Inferior parietal cortex (tissue), 1 donor: ENCODE measurements around the gene CMPK2.
"Not testable (repeated sequence)": the region's sequence is repeated elsewhere in the genome, so short reads cannot be mapped to it uniquely, and the experiment has no call there.

Experiments
- DNase-seq: peaks from one replicate; pipeline ENCODE4 v3.0.0-alpha.2; 2016; ENCODE audit errors: extremely low spot score

The CMPK2 gene

GRCh38 chr2:6881046-6881445 lies 15.3 kb upstream of the CMPK2 start:
- DNase-seq: no peak

- no peak for DNase-seq
These were observed 14.6 kb upstream of the CMPK2 start for GRCh38 chr2:6880200-6880733.

GRCh38 chr2:6879011-6879410 lies 13.3 kb upstream of the CMPK2 start:
- no peak for DNase-seq

GRCh38 chr2:6878549-6878948 lies 12.8 kb upstream of the CMPK2 start:
- DNase-seq: no peak

- peak; percentile 56 for DNase-seq
These were observed 11.9 kb upstream of the CMPK2 start, which contains the start of gene RSAD2 for GRCh38 chr2:6877402-6878304. RSAD2 (plus strand) TSS chr2:6877777; CDS start chr2:6877801, 24 bp downstream.

GRCh38 chr2:6876309-6876708 lies 10.6 kb upstream of the CMPK2 start:
- DNase-seq: no peak

GRCh38 chr2:6874032-6874431 lies 8.3 kb upstream of the CMPK2 start:
- no peak for DNase-seq

- DNase-seq: no peak
These were observed 6.7 kb upstream of the CMPK2 start for GRCh38 chr2:6872394-6872793.

GRCh38 chr2:6866982-6867381 lies 1.3 kb upstream of the CMPK2 start:
- no peak for DNase-seq

- peak; percentile 44 for DNase-seq
These were observed 566 bp upstream of the CMPK2 start for GRCh38 chr2:6866275-6866671.

GRCh38 chr2:6864923-6865345 lies 773 bp downstream of the CMPK2 start:
- no peak for DNase-seq

GRCh38 chr2:6864231-6864754 lies 1.4 kb downstream of the CMPK2 start:
- DNase-seq: no peak

GRCh38 chr2:6863792-6864191 lies 1.9 kb downstream of the CMPK2 start:
- no peak for DNase-seq

GRCh38 chr2:6860296-6860695 lies 5.4 kb downstream of the CMPK2 start:
- DNase-seq: no peak

- DNase-seq: not testable (repeated sequence)
These were observed 7.2 kb downstream of the CMPK2 start for GRCh38 chr2:6858466-6859027.

GRCh38 chr2:6856548-6856920 lies 9.2 kb downstream of the CMPK2 start:
- no peak for DNase-seq

- DNase-seq: no peak
These were observed 9.7 kb downstream of the CMPK2 start for GRCh38 chr2:6855860-6856547.

- DNase-seq: no peak
These were observed 11.3 kb downstream of the CMPK2 start for GRCh38 chr2:6854416-6854815.

- DNase-seq: no peak
These were observed 13.5 kb downstream of the CMPK2 start for GRCh38 chr2:6852195-6852594.

- peak; percentile 24 for DNase-seq
These were observed 18.6 kb downstream of the CMPK2 start for GRCh38 chr2:6846967-6847681.

GRCh38 chr2:6846540-6846939 lies 19.2 kb downstream of the CMPK2 start:
- DNase-seq: no peak
